AG04449 (cell line): ENCODE results near the gene ARL8A.
A peak's percentile ranks its signal among the peaks of the same experiment; 100 is the strongest.

Source experiments
- CTCF ChIA-PET: fragments of 350-600 bp; formaldehyde crosslinking; extraction: SDS; loops from one replicate; lab custom pipeline; 2021; ENCODE audit warnings: antibody characterized with exemption; lab: Yijun Ruan, JAX
- POLR2A ChIA-PET: fragments of 400-600, 350-600 bp; formaldehyde crosslinking; extraction: SDS; loops from one replicate; lab custom pipeline; 2020; ENCODE audit warnings: antibody characterized with exemption, inconsistent platforms; lab: Yijun Ruan, JAX
- DNase-seq: peaks from one replicate; pipeline ENCODE4 v3.0.0-alpha.2; 2010; ENCODE audit warnings: low read depth, low spot score
- H3K4me3 ChIP-seq: 2 replicates; pipeline ENCODE4 v1.5.1; 2011; ENCODE audit warnings: low read depth, mild to moderate bottlenecking, control low read depth, low read length
- CTCF ChIP-seq: IDR thresholded peaks from one replicate; pipeline ENCODE4 v1.5.1; 2011; ENCODE audit warnings: mild to moderate bottlenecking, moderate library complexity, low read length, control low read depth, inconsistent platforms; ENCODE audit not compliant: insufficient read depth; ENCODE audit errors: missing control alignments

ARL8A gene

DNA sequence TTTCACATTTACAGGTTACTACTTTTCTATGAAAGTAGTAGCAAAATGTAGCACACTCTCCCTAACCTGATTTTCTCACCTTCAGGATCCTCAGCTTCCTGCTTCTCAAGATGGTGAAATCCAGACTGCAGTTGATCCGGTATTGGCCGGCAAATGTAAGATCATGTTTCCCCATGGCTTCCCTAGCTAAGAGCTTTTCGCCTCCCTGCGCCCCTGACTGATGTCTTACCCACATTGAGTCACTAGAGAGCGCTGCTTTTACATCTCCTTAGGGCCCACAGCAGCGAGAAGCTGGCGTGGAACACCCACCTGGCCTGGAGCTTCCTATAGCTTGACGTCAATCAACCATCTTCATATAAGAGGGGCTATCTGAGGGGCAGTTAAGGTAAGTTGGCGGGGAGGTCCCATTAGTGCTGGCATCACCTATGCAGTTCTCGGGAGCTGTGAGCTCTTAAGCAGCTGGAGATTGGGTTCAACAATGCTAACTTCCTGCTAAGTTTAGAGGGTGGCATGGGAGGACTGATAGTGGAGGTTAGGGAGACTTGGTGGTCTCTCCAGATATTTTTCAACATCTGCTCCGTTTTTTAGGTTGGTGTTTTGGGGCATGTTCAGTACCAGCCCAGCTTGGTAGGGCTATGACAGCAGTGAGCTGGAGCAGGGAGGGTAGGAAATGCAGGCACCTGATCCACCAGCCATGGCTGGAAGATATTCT lies 10.4 kb upstream of the ARL8A start:
- CTCF ChIA-PET, result interaction anchor here (0.7 to 5.6 kb wide), 17 partner anchors 9 to 565 kb away, joined by 3 to 37 read pairs (median 4); partner anchors contain the start of genes ARL8A and LGR6
- no peak overlapping the region for H3K4me3 ChIP-seq
- TF ChIP-seq CTCF, result peak; percentile 58
- POLR2A ChIA-PET, result interaction anchor here (0.6 kb wide), 1 partner anchor 853 kb away, joined by 4 read pairs; the partner anchor contains the start of gene TMEM183A
- peak; percentile 26 for DNase-seq

DNA sequence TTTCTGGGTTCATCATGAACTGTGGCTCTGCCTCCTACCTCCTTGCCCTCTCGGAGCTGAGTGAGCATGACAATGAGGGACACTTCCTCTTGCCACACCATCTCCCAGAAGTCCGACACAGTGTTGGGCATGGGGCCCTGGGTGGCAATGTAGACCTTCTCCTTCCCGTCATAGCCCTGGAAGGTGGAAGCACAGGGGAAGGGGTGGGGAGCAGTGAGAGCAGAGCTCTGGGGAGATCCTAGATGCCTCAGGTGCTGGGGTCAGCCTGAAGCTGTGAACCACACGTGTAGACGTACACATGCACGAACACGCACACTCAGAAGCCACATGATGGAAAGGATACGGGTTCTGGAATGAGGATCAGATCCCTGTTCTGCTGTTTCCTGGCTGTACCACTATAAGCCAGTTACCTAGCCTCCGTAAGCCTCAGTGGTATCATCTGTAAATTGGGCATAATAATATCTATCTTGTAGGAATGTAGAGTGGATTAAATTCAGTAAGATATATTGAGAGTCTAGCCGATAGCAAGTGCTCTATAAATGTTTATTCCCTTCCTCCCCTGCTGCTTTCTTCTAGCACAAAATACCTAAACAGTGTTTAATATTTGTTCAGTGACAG lies 9.7 kb upstream of the ARL8A start:
- POLR2A ChIA-PET, result no interaction called here
- CTCF ChIA-PET, result interaction anchor here (0.7 to 5.6 kb wide), 17 partner anchors 8 to 565 kb away, joined by 3 to 37 read pairs (median 4); partner anchors contain the start of genes ARL8A and LGR6
- no peak for DNase-seq
- no peak overlapping the region for H3K4me3 ChIP-seq
- TF ChIP-seq CTCF, result no peak

- no peak for TF ChIP-seq CTCF
- CTCF ChIA-PET, result interaction anchor here (1.2 to 5.6 kb wide), 3 partner anchors 10 to 18 kb away, joined by 4 to 37 read pairs (median 16); partner anchors contain the start of gene ARL8A
- POLR2A ChIA-PET, result no interaction called here
- DNase-seq, result no peak
- H3K4me3 ChIP-seq, result no peak overlapping the region
Observed at GRCh38 chr1:202153284-202153683, 8.7 kb upstream of the ARL8A start.

DNA sequence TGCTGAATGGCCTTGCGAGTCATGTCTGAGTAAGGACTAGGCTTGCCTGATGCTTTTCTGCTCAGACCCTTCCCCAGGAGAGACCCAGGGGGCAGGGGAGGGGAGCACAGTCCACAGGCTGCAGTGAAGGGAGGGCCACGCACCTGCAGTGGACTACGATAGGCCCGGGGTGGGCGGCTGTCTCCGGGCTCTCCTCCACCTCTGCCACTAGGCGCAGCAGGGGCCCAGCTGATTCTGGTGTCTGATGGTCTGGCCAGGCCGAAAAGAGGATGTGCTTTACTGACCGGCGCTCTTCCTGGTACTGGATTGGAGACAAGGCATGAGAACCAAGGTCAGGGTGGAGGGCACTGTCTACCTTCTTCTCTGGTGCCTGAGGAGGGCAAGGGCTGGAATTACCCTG lies 7.9 kb upstream of the ARL8A start:
- TF ChIP-seq CTCF, result no peak
- POLR2A ChIA-PET, result no interaction called here
- CTCF ChIA-PET, result interaction anchor here (1.2 to 5.6 kb wide), 2 partner anchors 11 to 17 kb away, joined by 4 to 37 read pairs; no protein-coding TSS in a partner anchor
- DNase-seq, result no peak
- no peak overlapping the region for H3K4me3 ChIP-seq

GRCh38 chr1:202151045-202151444 lies 6.5 kb upstream of the ARL8A start:
- POLR2A ChIA-PET, result no interaction called here
- CTCF ChIA-PET, result interaction anchor here (1.0 to 5.6 kb wide), 2 partner anchors 8 to 15 kb away, joined by 3 to 37 read pairs; no protein-coding TSS in a partner anchor
- no peak for TF ChIP-seq CTCF
- H3K4me3 ChIP-seq, result no peak overlapping the region
- DNase-seq, result no peak

DNA sequence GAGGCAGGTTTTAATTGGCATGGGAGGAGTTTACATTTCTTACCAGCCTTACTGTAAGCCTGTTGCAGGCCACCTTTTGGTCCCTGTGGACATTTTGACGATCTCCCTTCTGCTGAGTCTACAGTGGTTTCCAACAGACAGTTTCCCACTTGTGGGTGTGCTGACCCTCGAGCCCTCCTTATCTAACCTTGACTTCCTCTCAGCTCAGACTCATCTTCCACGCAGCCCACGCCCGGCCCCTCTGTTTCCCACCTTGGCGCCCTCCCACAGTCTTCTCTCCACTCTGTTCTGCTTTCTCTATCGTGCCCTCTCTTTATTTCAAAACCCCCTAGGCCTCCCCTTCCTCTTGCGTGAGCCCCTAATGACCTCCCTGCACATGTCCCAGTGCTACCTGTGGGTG lies 6.1 kb upstream of the ARL8A start:
- CTCF ChIA-PET, result no interaction called here
- no peak for DNase-seq
- no peak for TF ChIP-seq CTCF
- no peak overlapping the region for H3K4me3 ChIP-seq
- POLR2A ChIA-PET, result no interaction called here
